Measurements from ENCODE around the gene OR9A4.
A peak's percentile ranks its signal among the peaks of the same experiment; 100 is the strongest.
"Not testable (repeated sequence)": the region's sequence is repeated elsewhere in the genome, so short reads cannot be mapped to it uniquely, and the experiment has no call there.

The OR9A4 gene, protein sequence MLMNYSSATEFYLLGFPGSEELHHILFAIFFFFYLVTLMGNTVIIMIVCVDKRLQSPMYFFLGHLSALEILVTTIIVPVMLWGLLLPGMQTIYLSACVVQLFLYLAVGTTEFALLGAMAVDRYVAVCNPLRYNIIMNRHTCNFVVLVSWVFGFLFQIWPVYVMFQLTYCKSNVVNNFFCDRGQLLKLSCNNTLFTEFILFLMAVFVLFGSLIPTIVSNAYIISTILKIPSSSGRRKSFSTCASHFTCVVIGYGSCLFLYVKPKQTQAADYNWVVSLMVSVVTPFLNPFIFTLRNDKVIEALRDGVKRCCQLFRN

GRCh38 chr7:141916099-141916498 is at the start of gene OR9A4:
Gene OR9A4 (plus strand): TSS chr7:141916399. CDS start chr7:141918876, 2,477 bp downstream.
- DNase-seq: no peak

DNA sequence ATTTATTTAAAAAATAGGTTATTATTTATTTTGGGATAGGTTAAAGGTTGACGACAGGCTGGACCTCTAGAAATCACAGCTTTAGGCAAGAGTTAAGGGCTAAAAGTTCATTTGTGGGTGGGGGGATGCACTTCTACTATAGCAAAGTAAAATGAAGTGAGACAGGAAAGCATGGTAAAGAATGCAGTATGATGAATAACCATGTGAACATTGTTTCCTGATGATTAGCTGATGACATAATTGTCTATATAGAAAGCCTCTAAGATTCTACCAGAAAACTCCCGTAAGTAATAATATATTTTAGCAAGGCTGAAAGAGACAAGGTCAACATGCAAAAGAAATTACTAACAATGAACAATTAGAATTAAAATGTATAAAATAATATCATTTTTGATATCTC is 49.2 kb upstream of the OR9A4 start:
- no peak for DNase-seq

DNA sequence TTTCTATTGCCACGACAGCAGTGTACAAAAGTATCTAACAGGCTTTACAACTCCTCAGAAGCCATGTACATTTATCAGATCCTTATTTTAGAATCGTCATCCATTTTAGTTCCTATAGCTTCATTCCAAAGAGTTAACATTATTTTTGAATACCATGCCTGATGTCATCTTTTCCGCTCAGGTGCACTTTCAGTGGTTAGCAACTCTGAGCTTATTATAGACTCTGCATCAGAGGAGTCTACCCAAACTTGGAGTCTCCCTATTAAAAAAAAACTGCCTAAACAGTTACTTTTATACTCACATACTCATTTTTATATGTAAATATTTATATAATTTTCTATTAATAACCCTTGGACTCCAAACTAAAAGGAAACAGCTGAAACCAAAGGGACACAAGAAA is 43.3 kb upstream of the OR9A4 start:
- no peak for DNase-seq

DNA sequence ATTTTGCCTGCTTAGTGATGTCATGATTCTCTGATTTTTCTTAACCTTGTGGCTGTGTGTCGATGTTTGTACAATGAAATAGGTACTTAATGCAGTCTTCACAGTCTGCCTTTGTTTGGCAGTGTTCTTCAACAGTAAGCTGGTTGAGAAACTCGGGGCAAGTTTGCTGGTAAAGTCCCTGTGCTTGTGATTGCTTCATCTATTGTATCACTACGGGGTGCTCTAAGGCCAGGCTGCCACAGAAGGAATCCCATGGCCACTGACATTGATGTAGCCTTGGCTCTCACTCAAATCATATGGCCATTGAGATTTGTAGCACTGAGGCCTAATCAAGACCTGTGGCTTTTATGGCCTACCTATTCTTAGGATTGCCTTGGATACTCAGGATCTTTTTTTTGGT is 41.4 kb upstream of the OR9A4 start:
- DNase-seq: peak in 1 of 2 donors; percentile 29

DNA sequence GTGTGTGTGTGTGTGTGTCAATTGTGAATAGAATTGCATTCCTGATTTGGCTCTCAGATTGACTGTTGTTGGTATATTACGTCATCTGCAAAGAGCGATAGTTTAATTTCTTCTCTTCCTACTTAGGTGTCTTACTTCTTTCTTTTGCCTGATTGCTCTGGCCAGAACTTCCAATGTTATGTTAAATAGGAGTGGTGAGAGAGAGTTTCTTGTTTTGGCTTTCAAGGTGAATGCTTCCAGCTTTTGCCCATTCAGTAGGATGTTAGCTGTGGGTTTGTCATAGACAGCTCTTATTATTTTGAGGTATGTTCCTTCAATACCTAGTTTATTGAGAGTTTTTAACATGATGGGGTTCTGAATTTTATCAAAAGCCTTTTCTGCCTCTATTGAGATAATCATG is 40.7 kb upstream of the OR9A4 start:
- DNase-seq: no peak

DNA sequence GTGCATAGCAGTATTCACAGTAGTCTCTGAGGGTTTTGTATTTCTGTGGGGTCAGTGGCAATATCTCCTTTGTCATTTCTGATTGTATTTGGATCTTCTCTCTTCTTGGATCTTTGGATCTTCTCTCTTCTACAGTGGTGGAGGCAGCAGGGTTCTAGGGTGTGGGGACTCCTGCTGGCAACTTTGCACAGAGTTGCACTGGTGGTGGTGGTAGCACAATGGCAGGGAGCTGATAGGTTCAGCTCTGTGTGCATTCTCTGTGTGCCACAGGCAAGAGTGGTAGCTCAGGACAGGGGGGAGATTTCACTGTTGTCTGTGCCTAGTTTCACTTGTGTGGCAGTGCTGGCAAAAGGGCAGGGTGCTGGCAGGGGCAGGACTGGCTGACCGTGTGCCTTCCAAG is 39.8 kb upstream of the OR9A4 start:
- no peak for DNase-seq

DNA sequence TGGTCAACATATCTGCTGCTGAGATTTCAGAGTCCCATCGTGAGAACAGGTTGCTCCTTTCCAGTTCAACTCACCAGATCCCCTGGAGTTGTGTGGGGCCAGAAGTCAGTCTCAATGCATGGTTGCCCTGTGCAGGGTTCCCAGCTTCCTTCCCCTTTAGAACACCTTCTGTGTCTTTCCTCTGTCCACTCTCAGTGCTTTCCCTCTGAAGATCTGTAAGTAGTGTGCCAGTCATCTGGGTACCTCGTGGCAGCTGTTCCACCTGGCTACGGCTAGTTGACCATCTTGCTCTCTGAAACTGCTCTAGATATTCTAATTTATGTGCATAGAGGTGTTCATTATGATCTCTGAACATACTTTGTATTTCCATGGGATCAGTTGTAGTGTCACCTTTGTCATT is 38.8 kb upstream of the OR9A4 start:
- DNase-seq: no peak

- no peak for DNase-seq
Observed at GRCh38 chr7:141880960-141881359, 35.2 kb upstream of the OR9A4 start.

DNA sequence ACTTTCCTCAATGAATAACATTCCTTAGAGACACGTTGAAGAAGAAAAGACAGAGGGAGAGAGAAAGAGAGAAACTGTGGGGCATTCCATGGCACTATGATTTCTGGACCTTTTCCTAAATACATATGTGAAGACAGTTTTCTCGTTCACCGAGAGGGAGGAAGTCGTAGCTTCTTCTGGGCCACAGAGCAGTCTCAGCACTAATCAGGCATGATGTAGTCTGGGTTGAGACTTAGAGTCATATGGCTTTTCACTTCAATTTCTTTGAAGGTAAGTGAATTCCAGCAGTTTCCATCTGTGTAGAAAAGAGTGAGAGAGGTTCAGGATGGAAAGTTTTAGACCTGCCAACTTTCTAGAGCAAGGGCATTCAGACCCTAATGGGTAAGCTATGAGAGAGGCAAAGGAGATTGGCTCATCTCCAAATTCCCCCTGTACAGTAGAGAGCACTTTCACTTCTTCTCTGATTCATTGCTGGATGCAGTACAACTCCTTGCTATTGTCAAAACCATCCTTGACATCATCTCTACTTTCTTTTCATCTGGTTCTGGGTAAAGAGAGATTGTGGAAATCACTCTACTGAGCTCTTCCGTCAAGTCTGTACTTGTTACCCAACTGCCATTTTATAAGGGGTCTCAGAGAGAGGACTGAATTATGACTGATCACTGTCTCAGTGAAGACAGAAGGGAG is 31.5 kb upstream of the OR9A4 start:
- no peak for DNase-seq

DNA sequence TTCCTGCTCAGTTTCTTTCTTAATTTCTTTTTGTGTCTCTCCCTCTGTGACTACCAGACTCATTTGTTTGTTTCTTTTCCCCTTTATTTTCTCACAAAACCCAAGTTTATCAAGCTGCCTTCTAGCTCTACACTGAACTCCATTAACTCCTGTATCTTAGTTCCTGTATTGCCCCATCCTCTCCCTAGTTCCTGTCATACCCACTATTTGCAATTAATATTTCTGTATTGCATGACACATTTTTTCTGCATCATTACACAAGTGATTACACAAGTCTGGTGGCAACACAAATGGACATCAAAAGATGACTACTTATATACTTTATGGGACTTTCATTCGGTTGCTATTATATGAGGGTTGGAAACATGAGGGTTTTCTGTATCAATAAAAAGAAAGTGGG is 26.9 kb upstream of the OR9A4 start:
- no peak for DNase-seq

DNA sequence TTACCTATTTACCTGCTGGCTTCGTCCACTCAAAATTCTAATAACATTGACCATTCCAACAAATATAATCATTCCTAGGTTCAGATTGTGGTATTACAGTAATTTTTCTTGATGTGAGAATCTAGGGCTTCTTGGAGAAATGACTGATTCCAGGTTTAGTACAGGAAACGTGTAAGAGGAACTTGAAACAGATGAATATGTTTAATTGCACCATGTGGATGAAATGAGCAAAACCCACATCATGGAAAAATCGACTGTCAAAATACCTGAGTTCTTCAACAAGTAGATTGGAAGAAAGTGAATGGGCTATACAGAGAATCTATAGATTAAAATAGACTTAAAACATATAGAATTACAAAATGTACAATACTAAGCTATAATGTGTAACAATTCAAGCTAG is 24.9 kb upstream of the OR9A4 start:
- DNase-seq: no peak

DNA sequence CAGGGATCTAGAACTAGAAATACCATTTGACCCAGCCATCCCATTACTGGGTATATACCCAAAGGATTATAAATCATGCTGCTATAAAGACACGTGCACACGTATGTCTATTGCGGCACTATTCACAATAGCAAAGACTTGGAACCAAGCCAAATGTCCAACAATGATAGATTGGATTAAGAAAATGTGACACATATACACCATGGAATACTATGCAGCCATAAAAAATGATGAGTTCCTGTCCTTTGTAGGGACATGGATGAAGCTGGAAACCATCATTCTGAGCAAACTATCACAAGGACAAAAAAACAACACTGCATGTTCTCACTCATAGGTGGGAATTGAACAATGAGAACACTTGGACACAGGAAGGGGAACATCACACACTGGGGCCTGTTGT is 16.8 kb upstream of the OR9A4 start:
- not testable (repeated sequence) for DNase-seq

- no peak for DNase-seq
Observed at GRCh38 chr7:141906285-141906684, 9.9 kb upstream of the OR9A4 start.

DNA sequence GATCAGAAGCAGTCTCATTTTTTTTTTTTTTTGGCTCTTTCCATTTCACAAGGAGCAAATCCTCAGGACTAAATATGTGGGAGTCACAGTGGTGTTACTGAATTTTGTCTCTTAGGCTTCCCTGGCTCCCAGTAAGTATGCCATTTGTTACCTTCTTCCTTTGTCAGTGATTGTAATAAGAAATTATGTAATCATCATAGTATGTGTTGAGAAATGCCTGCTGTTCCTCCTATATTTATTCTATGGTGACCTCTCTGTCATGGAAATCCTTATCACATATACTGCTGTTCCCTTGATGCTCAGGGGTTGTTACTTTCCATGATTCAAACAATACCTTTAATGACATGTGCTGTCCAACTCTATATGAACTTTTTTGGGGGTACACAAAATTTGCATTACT is 4.8 kb upstream of the OR9A4 start:
- DNase-seq: no peak

GRCh38 chr7:141915565-141915964 is 634 bp upstream of the OR9A4 start:
- peak in 1 of 2 donors; percentile 11 for DNase-seq

DNA sequence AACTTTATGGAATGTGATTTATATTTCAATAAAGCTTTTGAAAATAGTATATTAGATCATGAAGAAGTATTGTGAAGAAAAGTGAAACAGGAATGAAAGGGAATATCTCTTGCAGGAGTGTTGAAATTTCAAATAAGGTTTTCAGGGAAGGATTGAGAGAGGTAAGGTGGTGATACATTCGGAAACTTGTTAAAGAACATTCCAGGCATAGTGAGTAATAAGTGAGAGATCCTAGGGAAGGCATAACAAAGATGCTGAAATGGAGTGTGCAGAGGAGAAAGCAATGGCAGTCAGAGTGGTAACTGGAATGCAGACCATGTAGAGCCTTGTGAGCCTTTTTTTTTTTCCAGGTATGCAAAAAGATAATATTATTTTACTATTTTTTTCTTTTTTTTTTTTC is 4.1 kb downstream of the OR9A4 start:
- DNase-seq: no peak

- no peak for DNase-seq
Observed at GRCh38 chr7:141928146-141928844, 12.1 kb downstream of the OR9A4 start.

DNA sequence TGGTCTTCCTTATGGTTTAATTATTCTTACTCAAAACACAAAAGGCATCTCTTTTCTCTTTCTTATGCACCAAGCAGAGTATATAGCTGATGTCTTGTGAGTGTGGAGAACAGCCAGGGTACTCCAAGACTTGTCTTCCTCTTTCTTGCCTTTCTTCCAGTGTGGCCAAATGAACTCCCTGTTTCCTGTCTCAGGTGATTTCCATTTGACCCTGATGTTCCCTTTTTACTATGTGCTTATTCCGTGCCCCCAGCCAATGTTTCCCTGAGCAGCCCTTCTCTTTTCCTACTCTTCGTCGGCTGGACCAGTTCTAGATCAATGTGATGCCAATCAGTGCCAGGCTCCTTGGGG is 12.6 kb downstream of the OR9A4 start:
- no peak for DNase-seq

- no peak for DNase-seq
Observed at GRCh38 chr7:141930211-141930610, 14.0 kb downstream of the OR9A4 start.

DNA sequence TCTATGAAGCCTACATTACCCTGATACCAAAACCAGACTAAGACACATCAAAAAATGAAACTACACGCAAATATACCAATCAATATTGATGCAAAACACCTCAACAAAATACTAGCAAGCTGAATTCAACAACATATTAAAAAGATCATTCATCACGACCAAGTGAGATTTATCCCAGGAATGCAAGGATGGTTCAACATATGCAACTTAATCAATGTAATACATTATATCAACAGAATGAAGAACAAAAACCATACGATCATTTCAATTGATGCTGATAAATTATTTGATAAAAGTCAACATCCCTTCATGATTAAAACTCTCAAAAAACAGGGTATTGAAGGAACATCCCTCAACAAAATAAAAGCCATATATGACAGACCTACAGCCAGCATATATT is 24.9 kb downstream of the OR9A4 start:
- DNase-seq: no peak

- DNase-seq: no peak
Observed at GRCh38 chr7:141943846-141944245, 27.6 kb downstream of the OR9A4 start.

GRCh38 chr7:141944811-141945210 is 28.6 kb downstream of the OR9A4 start:
- no peak for DNase-seq

- DNase-seq: peak; percentile 5 to 51
Observed at GRCh38 chr7:141945356-141945755, 29.2 kb downstream of the OR9A4 start.

DNA sequence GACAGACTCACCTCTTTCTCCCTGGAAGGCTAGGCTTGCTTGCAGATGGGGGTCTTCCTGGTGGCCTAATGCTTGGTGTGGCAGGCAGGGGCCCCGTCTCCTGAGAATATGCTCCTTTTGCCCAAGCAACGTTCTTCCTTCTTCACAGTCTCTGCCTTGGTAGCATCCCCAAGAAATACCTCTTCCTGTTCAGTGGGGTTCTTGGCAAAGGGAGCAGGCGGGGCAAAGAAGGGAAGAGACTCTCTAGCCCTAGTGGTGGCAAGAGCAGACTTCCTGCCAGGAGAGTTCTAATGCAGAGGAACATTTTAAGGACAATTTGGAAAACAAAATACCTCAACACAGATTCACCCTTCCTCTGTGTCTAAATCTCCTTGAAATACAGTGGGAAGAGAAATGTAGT is 30.6 kb downstream of the OR9A4 start, which contains the start of gene CLEC5A:
Gene CLEC5A (minus strand): TSS at position 179 of the 400 bp plus-strand sequence. CDS start 682 bp downstream, outside the sequence.
- no peak for DNase-seq

Data from CD4-positive, alpha-beta T cell treated with Interleukin-1 beta for 1 hour (primary cell).